Stimulated activated CD8-positive, alpha-beta memory T cell treated with anti-CD3 and anti-CD28 coated beads, Interleukin-15, amount 100 ng/mL, for 24 hours (primary cell): ENCODE data around the gene MINDY3.
"Not testable (repeated sequence)": the region's sequence is repeated elsewhere in the genome, so short reads cannot be mapped to it uniquely, and the experiment has no call there.

Source experiments
- DNase-seq: peaks from one replicate; pipeline ENCODE4 v3.0.0-alpha.2; 2020; ENCODE audit warnings: low read depth

Gene MINDY3

GRCh38 chr10:15780353-15781135 is 79.8 kb downstream of the MINDY3 start:
- DNase-seq: no peak

- no peak for DNase-seq
Measured at GRCh38 chr10:15775513-15775912, 84.8 kb downstream of the MINDY3 start.

GRCh38 chr10:15774534-15774933 is 85.8 kb downstream of the MINDY3 start:
- DNase-seq: not testable (repeated sequence)

GRCh38 chr10:15764892-15765454 is 95.3 kb downstream of the MINDY3 start:
- no peak for DNase-seq

GRCh38 chr10:15763006-15763405 is 97.3 kb downstream of the MINDY3 start:
- no peak for DNase-seq

GRCh38 chr10:15762239-15762638 is 98.1 kb downstream of the MINDY3 start:
- not testable (repeated sequence) for DNase-seq

GRCh38 chr10:15761224-15761623 is 99.1 kb downstream of the MINDY3 start:
- DNase-seq: not testable (repeated sequence)

- no peak for DNase-seq
Measured at GRCh38 chr10:15760681-15761080, 99.6 kb downstream of the MINDY3 start.

- no peak for DNase-seq
Measured at GRCh38 chr10:15759265-15759664, 101.0 kb downstream of the MINDY3 start.

- no peak for DNase-seq
Measured at GRCh38 chr10:15758618-15759017, 101.7 kb downstream of the MINDY3 start.

- no peak for DNase-seq
Measured at GRCh38 chr10:15754937-15755336, 105.4 kb downstream of the MINDY3 start.

GRCh38 chr10:15751046-15751445 is 109.3 kb downstream of the MINDY3 start:
- DNase-seq: no peak

GRCh38 chr10:15748126-15748525 is 112.2 kb downstream of the MINDY3 start:
- DNase-seq: no peak

GRCh38 chr10:15747632-15748031 is 112.7 kb downstream of the MINDY3 start:
- DNase-seq: no peak

- no peak for DNase-seq
Measured at GRCh38 chr10:15745751-15746150, 114.6 kb downstream of the MINDY3 start.

- no peak for DNase-seq
Measured at GRCh38 chr10:15744217-15744865, 116.0 kb downstream of the MINDY3 start.

- no peak for DNase-seq
Measured at GRCh38 chr10:15743443-15743842, 116.9 kb downstream of the MINDY3 start.

GRCh38 chr10:15742836-15743235 is 117.5 kb downstream of the MINDY3 start:
- DNase-seq: no peak

GRCh38 chr10:15742102-15742501 is 118.2 kb downstream of the MINDY3 start:
- no peak for DNase-seq

GRCh38 chr10:15741581-15741980 is 118.7 kb downstream of the MINDY3 start:
- DNase-seq: no peak

- DNase-seq: no peak
Measured at GRCh38 chr10:15740261-15740660, 120.0 kb downstream of the MINDY3 start.

GRCh38 chr10:15739254-15739970 is 120.9 kb downstream of the MINDY3 start:
- no peak for DNase-seq
